ENCODE results near the gene SYNGR3. TPM values are rescaled to one million over a fixed set of nuclear protein-coding genes. Genes with fewer than 3 reads are reported as not detected.
"Not testable (repeated sequence)": the region's sequence is repeated elsewhere in the genome, so short reads cannot be mapped to it uniquely, and the experiment has no call there.

SYNGR3 gene
- total RNA-seq, 2 donors from 2014 or later, result 4.0 to 16.1 TPM

- Histone ChIP-seq H3K27ac (peak overlapping the region; percentile 69 to 79), H3K4me3 (peak overlapping the region; percentile 93 to 96), H3K4me1 (replicated peaks) (peaks cover 25% of the 10 kb centered on the region), H3K36me3 (no peaks in the 10 kb centered on the region), H3K27me3 (replicated peaks; ENCODE audit: insufficient read depth) (no peaks in the 10 kb centered on the region), H3K9me3 (no peaks in the 10 kb centered on the region)
- 0% methylated on average over 17 of the region's 55 CpGs for WGBS
- TF ChIP-seq POLR2A (IDR thresholded peaks at IDR 0.05) (no peak), POLR2AphosphoS5 (IDR thresholded peaks at IDR 0.05) (no peak), CTCF (IDR thresholded peaks at IDR 0.05) (no peak)
- DNase-seq (ENCODE audit: low spot score), result no peak
- intact Hi-C loops (cut with DNase I), result no loop called here
These were observed 19.5 kb downstream of the SYNGR3 start for GRCh38 chr16:2009164-2009711.

- Histone ChIP-seq H3K9me3 (no peaks in the 10 kb centered on the region), H3K4me3 (peak within 1 kb of the TSS; percentile 93 to 96), H3K4me1 (replicated peaks) (peaks cover 24% of the 10 kb centered on the region), H3K27ac (peak within 1 kb of the TSS; percentile 79 to 81), H3K27me3 (replicated peaks; ENCODE audit: insufficient read depth) (no peaks in the 10 kb centered on the region), H3K36me3 (no peaks in the 10 kb centered on the region)
- 1% methylated on average over 45 of the region's 52 CpGs for WGBS
- peak; percentile 74 for DNase-seq (ENCODE audit: low spot score)
- TF ChIP-seq POLR2AphosphoS5 (IDR thresholded peaks at IDR 0.05) (peak; percentile 74), CTCF (IDR thresholded peaks at IDR 0.05) (peak in 2 of 4 experiments; percentile 20 to 30), POLR2A (IDR thresholded peaks at IDR 0.05) (peak; percentile 81)
- intact Hi-C loops (cut with DNase I), result no loop called here
These were observed 20.2 kb downstream of the SYNGR3 start, which contains the start of gene ZNF598 for GRCh38 chr16:2009791-2010510. Gene ZNF598 (minus strand): TSS chr16:2009821.

GRCh38 chr16:2011726-2012125 lies 22.0 kb downstream of the SYNGR3 start:
- DNase-seq (ENCODE audit: low spot score), result not testable (repeated sequence)
- WGBS, result 83% methylated on average over 9 of the region's 9 CpGs

GRCh38 chr16:2013527-2013926 lies 23.8 kb downstream of the SYNGR3 start:
- no peaks in the 10 kb centered on the region for H3K9me3 ChIP-seq
- 81% methylated on average over 15 of the region's 15 CpGs for WGBS
- DNase-seq (ENCODE audit: low spot score), result no peak
- intact Hi-C loops (cut with DNase I), result no loop called here
- no peak overlapping the region for H3K27ac ChIP-seq
- H3K4me1 ChIP-seq (replicated peaks), result peaks cover 9% of the 10 kb centered on the region
- no peak overlapping the region for H3K4me3 ChIP-seq
- no peaks in the 10 kb centered on the region for H3K27me3 ChIP-seq (replicated peaks; ENCODE audit: insufficient read depth)
- no peaks in the 10 kb centered on the region for H3K36me3 ChIP-seq
- TF ChIP-seq POLR2AphosphoS5 (IDR thresholded peaks at IDR 0.05) (no peak), CTCF (IDR thresholded peaks at IDR 0.05) (no peak), POLR2A (IDR thresholded peaks at IDR 0.05) (no peak)

More at GRCh38 chr16:2011726-2012125, 22.0 kb downstream of the SYNGR3 start:
- intact Hi-C loops (cut with DNase I); H3K36me3 ChIP-seq; H3K9me3 ChIP-seq; H3K4me3 ChIP-seq; H3K27ac ChIP-seq; H3K27me3 ChIP-seq (replicated peaks; ENCODE audit: insufficient read depth): not testable (repeated sequence)
- peaks cover 24% of the 10 kb centered on the region for H3K4me1 ChIP-seq (replicated peaks)

- Histone ChIP-seq H3K9me3 (no peaks in the 10 kb centered on the region), H3K27me3 (replicated peaks; ENCODE audit: insufficient read depth) (peaks cover 4% of the 10 kb centered on the region), H3K27ac (no peak overlapping the region), H3K4me3 (no peak overlapping the region), H3K4me1 (replicated peaks) (peaks cover 6% of the 10 kb centered on the region), H3K36me3 (no peaks in the 10 kb centered on the region)
- 71% methylated on average over 23 of the region's 24 CpGs for WGBS
- no peak for DNase-seq (ENCODE audit: low spot score)
- TF ChIP-seq POLR2A (IDR thresholded peaks at IDR 0.05) (peak; percentile 15), POLR2AphosphoS5 (IDR thresholded peaks at IDR 0.05) (no peak)
- intact Hi-C loops (cut with DNase I), result no loop called here
These were observed 25.6 kb downstream of the SYNGR3 start for GRCh38 chr16:2015117-2015946.

Measured in prostate gland (tissue), 2 donors.